HG03039 (cell line): ENCODE results near the gene PIK3AP1.
A peak's percentile ranks its signal among the peaks of the same experiment; 100 is the strongest.
"Not testable (repeated sequence)": the region's sequence is repeated elsewhere in the genome, so short reads cannot be mapped to it uniquely, and the experiment has no call there.

ENCODE experiments used
- ATAC-seq: cut with Tn5 transposase; IDR thresholded peaks from one replicate; pipeline ENCODE4 v1.9.1; 2021; ENCODE audit warnings: mild to moderate bottlenecking, moderate library complexity; ENCODE audit not compliant: unreplicated experiment

Gene PIK3AP1

GRCh38 chr10:96586419-96587263 is 133.7 kb downstream of the PIK3AP1 start, which contains the start of gene TM9SF3:
Gene TM9SF3, minus strand, starts transcription at chr10:96587012. Its CDS starts 177 bp downstream, at chr10:96586835.
- peak; percentile 78 for ATAC-seq

- no peak for ATAC-seq
Measured at GRCh38 chr10:96585736-96586418, 134.4 kb downstream of the PIK3AP1 start.

- ATAC-seq: no peak
Measured at GRCh38 chr10:96584474-96584873, 135.8 kb downstream of the PIK3AP1 start.

- ATAC-seq: no peak
Measured at GRCh38 chr10:96584035-96584434, 136.3 kb downstream of the PIK3AP1 start.

GRCh38 chr10:96579133-96579532 is 141.2 kb downstream of the PIK3AP1 start:
- no peak for ATAC-seq

- no peak for ATAC-seq
Measured at GRCh38 chr10:96578633-96579032, 141.7 kb downstream of the PIK3AP1 start.

- no peak for ATAC-seq
Measured at GRCh38 chr10:96578022-96578421, 142.3 kb downstream of the PIK3AP1 start.

GRCh38 chr10:96577069-96577468 is 143.2 kb downstream of the PIK3AP1 start:
- ATAC-seq: no peak

GRCh38 chr10:96576277-96576980 is 143.9 kb downstream of the PIK3AP1 start:
- no peak for ATAC-seq

- ATAC-seq: not testable (repeated sequence)
Measured at GRCh38 chr10:96574564-96574963, 145.8 kb downstream of the PIK3AP1 start.

- no peak for ATAC-seq
Measured at GRCh38 chr10:96573036-96573435, 147.3 kb downstream of the PIK3AP1 start.

GRCh38 chr10:96570983-96571964 is 149.0 kb downstream of the PIK3AP1 start:
- ATAC-seq: no peak

- ATAC-seq: no peak
Measured at GRCh38 chr10:96570511-96570910, 149.8 kb downstream of the PIK3AP1 start.

GRCh38 chr10:96568402-96568801 is 151.9 kb downstream of the PIK3AP1 start:
- ATAC-seq: no peak

- no peak for ATAC-seq
Measured at GRCh38 chr10:96565774-96566173, 154.5 kb downstream of the PIK3AP1 start.

- ATAC-seq: no peak
Measured at GRCh38 chr10:96560966-96561887, 159.1 kb downstream of the PIK3AP1 start.

- ATAC-seq: no peak
Measured at GRCh38 chr10:96560489-96560888, 159.8 kb downstream of the PIK3AP1 start.

GRCh38 chr10:96556003-96556402 is 164.3 kb downstream of the PIK3AP1 start:
- ATAC-seq: no peak

- ATAC-seq: no peak
Measured at GRCh38 chr10:96555330-96555729, 165.0 kb downstream of the PIK3AP1 start.
